H9 (cell line): ENCODE results near the gene MXD4. TPM values are rescaled to one million over a fixed set of nuclear protein-coding genes. Genes with fewer than 3 reads are reported as not detected.

Experiments
- DNase-seq: peaks from one replicate; pipeline ENCODE4 v3.0.0-alpha.2; 2017
- H2AFZ ChIP-seq: one replicate; pipeline ENCODE4 v1.6.1; 2013; ENCODE audit warnings: mild to moderate bottlenecking, low read length, control low read depth, moderate library complexity
- H2AK5ac ChIP-seq: 2 replicates; pipeline ENCODE4 v1.6.1; 2013; ENCODE audit warnings: low read length, control low read depth, mixed read lengths; ENCODE audit not compliant: insufficient read length
- H2BK120ac ChIP-seq: one replicate; pipeline ENCODE4 v1.6.1; 2013; ENCODE audit warnings: low read depth, mild to moderate bottlenecking, low read length, control low read depth, inconsistent platforms; ENCODE audit not compliant: poor library complexity, severe bottlenecking
- H2BK12ac ChIP-seq: 2 replicates; pipeline ENCODE4 v1.6.1; 2013; ENCODE audit warnings: low read length, control low read depth, mixed read lengths, low read depth; ENCODE audit not compliant: insufficient read length
- H2BK15ac ChIP-seq: 2 replicates; pipeline ENCODE4 v1.6.1; 2013; ENCODE audit warnings: low read depth, low read length, control low read depth
- H2BK20ac ChIP-seq: one replicate; pipeline ENCODE4 v1.6.1; 2013; ENCODE audit warnings: low read depth, mild to moderate bottlenecking, low read length, control low read depth, inconsistent platforms; ENCODE audit not compliant: poor library complexity, severe bottlenecking
- H2BK5ac ChIP-seq: 2 replicates; pipeline ENCODE4 v1.6.1; 2013; ENCODE audit warnings: low read length, control low read depth, mixed read lengths; ENCODE audit not compliant: insufficient read length
- H3K14ac ChIP-seq: 2 replicates; pipeline ENCODE4 v1.6.1; 2013; ENCODE audit warnings: low read length, control low read depth; ENCODE audit not compliant: insufficient read depth
- H3K18ac ChIP-seq: 2 replicates; pipeline ENCODE4 v1.6.1; 2013; ENCODE audit warnings: low read depth, mild to moderate bottlenecking, mixed read lengths, low read length, control low read depth; ENCODE audit not compliant: insufficient read length
- H3K23ac ChIP-seq: 2 replicates; pipeline ENCODE4 v1.6.1; 2013; ENCODE audit warnings: low read length, control low read depth, mixed read lengths, low read depth; ENCODE audit not compliant: insufficient read length
- H3K23me2 ChIP-seq: 2 replicates; pipeline ENCODE4 v1.6.1; 2013; ENCODE audit warnings: low read depth, mild to moderate bottlenecking, mixed read lengths, low read length, control low read depth; ENCODE audit not compliant: insufficient read length, poor library complexity, severe bottlenecking
- H3K27ac ChIP-seq: 2 replicates; pipeline ENCODE4 v1.5.1; 2013; ENCODE audit warnings: low read length, control low read depth, mixed read lengths, low read depth; ENCODE audit not compliant: insufficient read length
- H3K27me3 ChIP-seq: 2 replicates; pipeline ENCODE4 v1.6.1; 2013; ENCODE audit warnings: low read length, control low read depth, inconsistent platforms; ENCODE audit not compliant: insufficient read depth
- H3K4ac ChIP-seq: 2 replicates; pipeline ENCODE4 v1.6.1; 2013; ENCODE audit warnings: low read depth, mild to moderate bottlenecking, control low read depth, inconsistent platforms, low read length, moderate library complexity
- H3K4me1 ChIP-seq: 2 replicates; pipeline ENCODE4 v1.6.1; 2013; ENCODE audit warnings: low read length, control low read depth, inconsistent platforms; ENCODE audit not compliant: insufficient read depth
- H3K4me2 ChIP-seq: 2 replicates; pipeline ENCODE4 v1.6.1; 2013; ENCODE audit warnings: low read length, control low read depth, mixed read lengths; ENCODE audit not compliant: insufficient read length, insufficient read depth
- H3K56ac ChIP-seq: 2 replicates; pipeline ENCODE4 v1.6.1; 2013; ENCODE audit warnings: low read depth, mild to moderate bottlenecking, mixed read lengths, low read length, control low read depth; ENCODE audit not compliant: insufficient read length
- H3K79me1 ChIP-seq: 2 replicates; pipeline ENCODE4 v1.6.1; 2013; ENCODE audit warnings: low read depth, mild to moderate bottlenecking, moderate library complexity, low read length, control low read depth, inconsistent platforms; ENCODE audit not compliant: insufficient read depth, poor library complexity, severe bottlenecking
- H3K79me2 ChIP-seq: 2 replicates; pipeline ENCODE4 v1.6.1; 2013; ENCODE audit warnings: low read length, control low read depth, inconsistent platforms; ENCODE audit not compliant: insufficient read depth
- H3K9ac ChIP-seq: 2 replicates; pipeline ENCODE4 v1.6.1; 2013; ENCODE audit warnings: low read length, control low read depth, mixed read lengths; ENCODE audit not compliant: insufficient read length; ENCODE audit errors: extremely low read depth
- H3K9me3 ChIP-seq: one replicate; pipeline ENCODE4 v1.6.1; 2013; ENCODE audit warnings: low read depth, low read length, inconsistent platforms; ENCODE audit not compliant: control insufficient read depth
- H3T11ph ChIP-seq: one replicate; pipeline ENCODE4 v1.6.1; 2013; ENCODE audit warnings: mild to moderate bottlenecking, low read length, control low read depth, inconsistent platforms
- H4K20me1 ChIP-seq: one replicate; pipeline ENCODE4 v1.6.1; 2013; ENCODE audit not compliant: control insufficient read depth, insufficient read length, insufficient read depth
- H4K5ac ChIP-seq: 2 replicates; pipeline ENCODE4 v1.6.1; 2013; ENCODE audit warnings: low read depth, mild to moderate bottlenecking, mixed read lengths, low read length, control low read depth; ENCODE audit not compliant: insufficient read length
- H4K8ac ChIP-seq: replicated peaks from 2 replicates; pipeline ENCODE4 v1.6.1; 2013; ENCODE audit warnings: low read length, control low read depth, mixed read lengths, low read depth; ENCODE audit not compliant: insufficient read length
- H4K91ac ChIP-seq: 2 replicates; pipeline ENCODE4 v1.6.1; 2013; ENCODE audit warnings: low read depth, mild to moderate bottlenecking, moderate library complexity, mixed read lengths, low read length, control low read depth; ENCODE audit not compliant: insufficient read length
- H3K27ac Mint-ChIP-seq, 3 experiments: 2 replicates in 2 of 3; 3 replicates in 1 of 3; pipeline ENCODE4 v1.8.0; 2020 to 2021; ENCODE audit warnings: mixed read lengths in 3 of 3, mild to moderate bottlenecking in 1 of 3, moderate library complexity in 1 of 3
- H3K27me3 Mint-ChIP-seq: 2 replicates; pipeline ENCODE4 v1.8.0; 2021; ENCODE audit warnings: low read depth, mild to moderate bottlenecking, moderate library complexity, mixed read lengths
- H3K36me3 Mint-ChIP-seq, 3 experiments: 2 replicates in 2 of 3; 3 replicates in 1 of 3; pipeline ENCODE4 v1.8.0; 2020 to 2021; ENCODE audit warnings: low read depth in 3 of 3, mixed read lengths in 3 of 3; ENCODE audit not compliant: insufficient read depth in 1 of 3
- H3K4me1 Mint-ChIP-seq, 2 experiments: 2 replicates each; pipeline ENCODE4 v1.8.0; 2020; ENCODE audit warnings: mixed read lengths in 2 of 2
- H3K4me3 Mint-ChIP-seq, 2 experiments: 2 replicates in 1 of 2; 3 replicates in 1 of 2; pipeline ENCODE4 v1.8.0; 2020 to 2021; ENCODE audit warnings: mild to moderate bottlenecking in 2 of 2, mixed read lengths in 2 of 2, moderate library complexity in 1 of 2
- H3K9me3 Mint-ChIP-seq, 2 experiments: 2 replicates in 1 of 2; 3 replicates in 1 of 2; pipeline ENCODE4 v1.8.0; 2020; ENCODE audit warnings: mild to moderate bottlenecking in 2 of 2, mixed read lengths in 2 of 2, moderate library complexity in 1 of 2
- WGBS: extraction: QIAGEN DNeasy Blood & Tissue Kit; methylation state at CpG from one replicate; pipeline ENCODE4 v1.1.7; 2013; ENCODE audit warnings: missing lambda C conversion rate, low lambda C conversion rate, mixed read lengths; ENCODE audit not compliant: insufficient read length; ENCODE audit errors: extremely low coverage; 5-methylcytosine and 5-hydroxymethylcytosine counted together
- total RNA-seq: library from RNA; stranded (reverse); gene quantifications from 2 replicates; pipeline ENCODE4 v1.2.1, GENCODE V29; 2021
- TF ChIP-seq, protein P1 (sequence below): fragments of 200-600 bp; sonication (generic); conservative IDR thresholded peaks from 3 replicates; pipeline ENCODE4 v1.8.0; 2021; ENCODE audit warnings: antibody characterized with exemption, mild to moderate bottlenecking

Gene MXD4
- total RNA-seq, 1 experiment from 2014 or later: 24.1 TPM

- H2BK12ac ChIP-seq: no peak overlapping the region
- H2BK120ac ChIP-seq: no peak overlapping the region
- no peak overlapping the region for H3K4ac ChIP-seq
- H2BK15ac ChIP-seq: no peak overlapping the region
- H2BK20ac ChIP-seq: no peak overlapping the region
- no peaks in the 10 kb centered on the region for H3K23me2 ChIP-seq
- no peak overlapping the region for H3K56ac ChIP-seq
- H3K23ac ChIP-seq: no peak overlapping the region
- no peak overlapping the region for H3K14ac ChIP-seq
- no peak overlapping the region for H3T11ph ChIP-seq
- no peak overlapping the region for H3K27ac Mint-ChIP-seq
- no peak overlapping the region for H2AK5ac ChIP-seq
- H3K4me2 ChIP-seq: no peak overlapping the region
- no peaks in the 10 kb centered on the region for H3K36me3 Mint-ChIP-seq
- H3K79me2 ChIP-seq: no peaks in the 10 kb centered on the region
- H3K27me3 ChIP-seq: no peaks in the 10 kb centered on the region
- DNase-seq: no peak
- no peak overlapping the region for H3K18ac ChIP-seq
- H4K5ac ChIP-seq: no peak overlapping the region
- no peak overlapping the region for H2AFZ ChIP-seq
- no peak overlapping the region for H3K4me3 Mint-ChIP-seq
- H3K9me3 Mint-ChIP-seq: no peaks in the 10 kb centered on the region
- H2BK5ac ChIP-seq: no peak overlapping the region
- 100% methylated on average over 1 of the region's 12 CpGs for WGBS
- H3K4me1 Mint-ChIP-seq: peaks cover 4 to 11% of the 10 kb centered on the region in 2 experiments; a peak in 3 of 4 replicates
- H4K20me1 ChIP-seq: no peaks in the 10 kb centered on the region
- TF ChIP-seq, protein P1, sequence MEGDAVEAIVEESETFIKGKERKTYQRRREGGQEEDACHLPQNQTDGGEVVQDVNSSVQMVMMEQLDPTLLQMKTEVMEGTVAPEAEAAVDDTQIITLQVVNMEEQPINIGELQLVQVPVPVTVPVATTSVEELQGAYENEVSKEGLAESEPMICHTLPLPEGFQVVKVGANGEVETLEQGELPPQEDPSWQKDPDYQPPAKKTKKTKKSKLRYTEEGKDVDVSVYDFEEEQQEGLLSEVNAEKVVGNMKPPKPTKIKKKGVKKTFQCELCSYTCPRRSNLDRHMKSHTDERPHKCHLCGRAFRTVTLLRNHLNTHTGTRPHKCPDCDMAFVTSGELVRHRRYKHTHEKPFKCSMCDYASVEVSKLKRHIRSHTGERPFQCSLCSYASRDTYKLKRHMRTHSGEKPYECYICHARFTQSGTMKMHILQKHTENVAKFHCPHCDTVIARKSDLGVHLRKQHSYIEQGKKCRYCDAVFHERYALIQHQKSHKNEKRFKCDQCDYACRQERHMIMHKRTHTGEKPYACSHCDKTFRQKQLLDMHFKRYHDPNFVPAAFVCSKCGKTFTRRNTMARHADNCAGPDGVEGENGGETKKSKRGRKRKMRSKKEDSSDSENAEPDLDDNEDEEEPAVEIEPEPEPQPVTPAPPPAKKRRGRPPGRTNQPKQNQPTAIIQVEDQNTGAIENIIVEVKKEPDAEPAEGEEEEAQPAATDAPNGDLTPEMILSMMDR: no peak
- no peak overlapping the region for H3K27ac ChIP-seq
- H3K9me3 ChIP-seq: no peaks in the 10 kb centered on the region
- peaks cover 2% of the 10 kb centered on the region; the same call in 1 of the 2 replicates for H3K27me3 Mint-ChIP-seq
- no peak overlapping the region for H4K8ac ChIP-seq
- no peaks in the 10 kb centered on the region for H3K4me1 ChIP-seq
- no peak overlapping the region for H3K9ac ChIP-seq
- no peaks in the 10 kb centered on the region for H3K79me1 ChIP-seq
- no peak overlapping the region for H4K91ac ChIP-seq
These were observed 7.8 kb upstream of the MXD4 start for GRCh38 chr4:2269618-2270163.
